ENCODE measurements around the gene MYORG. TPM values are rescaled to one million over a fixed set of nuclear protein-coding genes. Genes with fewer than 3 reads are reported as not detected.

Gene MYORG
- total RNA-seq (1 to 10 TPM in 3 of 5 donors, under 1 TPM in 2; 0.72 to 2.3 (median 1.6) TPM), total RNA-seq (0.63 to 3.8 (median 1.8) reads per million in 29 experiments)
- total RNA-seq (2013), result 0.66 TPM

- peaks cover 10 to 47% of the 10 kb centered on the region in 2 experiments for H3K4me1 ChIP-seq (ENCODE audit: control insufficient read depth in 1 of 2, extremely low read depth in 1 of 2, insufficient read depth in 2 of 2, low read length in 2 of 2)
- ChIA-PET POLR2A (interaction anchor here in 1 of 2 donors (0.6 kb wide), 2 partner anchors 738 to 1022 kb away, joined by 4 read pairs; no protein-coding TSS in a partner anchor), CTCF (interaction anchor here (0.5 to 3.6 kb wide), 12 partner anchors 27 to 612 kb away, joined by 3 to 21 read pairs (median 4); partner anchors contain the start of gene DCTN3 (in 1 of the 2))
- Mint-ChIP-seq H3K27me3 (no peaks in the 10 kb centered on the region), H3K4me3 (peak within 1 kb of the TSS; percentile 89 to 94 (median 90)), H3K4me1 (peaks cover 41 to 52% (median 48%) of the 10 kb centered on the region in 3 donors), H3K27ac (peak within 1 kb of the TSS; percentile 87 to 89), H3K9me3 (no peaks in the 10 kb centered on the region), H3K36me3 (no peaks in the 10 kb centered on the region)
- H3K4me3 ChIP-seq (ENCODE audit: control insufficient read depth in 1 of 2, extremely low read depth in 1 of 2, low read length in 1 of 2), result peak within 1 kb of the TSS; percentile 34 to 63
- H3K27ac ChIP-seq (ENCODE audit: low read length), result peak within 1 kb of the TSS; percentile 36
- WGBS (ENCODE audit: insufficient coverage), result under 1% methylated on average over 48 of the region's 54 CpGs
- peaks cover 0 to 3% of the 10 kb centered on the region in 2 experiments for H3K27me3 ChIP-seq (replicated peaks in 1 of 2; ENCODE audit: control insufficient read depth in 2 of 2, extremely low read depth in 1 of 2, insufficient read depth in 2 of 2, low read length in 1 of 2)
- DNase-seq, result peak; percentile 84 to 97 (median 92)
- peaks cover 0 to under 1% of the 10 kb centered on the region in 2 donors for H3K36me3 ChIP-seq (ENCODE audit: control insufficient read depth in 2 of 2, extremely low read depth in 1 of 2, insufficient read depth in 1 of 2, low read length in 1 of 2)
- peak; percentile 80 to 82 (median 80) for ATAC-seq (replicated peaks in 1 of 4)
- H3K9me3 ChIP-seq, result no peaks in the 10 kb centered on the region
Measured at GRCh38 chr9:34376596-34377403, at the start of gene MYORG. Gene MYORG, minus strand, starts transcription at chr9:34376898. Its CDS starts 3,955 bp downstream, at chr9:34372943.

- ATAC-seq (replicated peaks in 1 of 4), result no peak
- no peak overlapping the region for H3K4me3 Mint-ChIP-seq
- H3K27ac Mint-ChIP-seq, result no peak overlapping the region
- no peak overlapping the region for H3K27ac ChIP-seq (ENCODE audit: low read length)
- no peak overlapping the region for H3K4me3 ChIP-seq (ENCODE audit: control insufficient read depth in 1 of 2, extremely low read depth in 1 of 2, low read length in 1 of 2)
- 100% methylated on average over 3 of the region's 4 CpGs for WGBS (ENCODE audit: insufficient coverage)
- H3K27me3 ChIP-seq (replicated peaks in 1 of 2; ENCODE audit: control insufficient read depth in 2 of 2, extremely low read depth in 1 of 2, insufficient read depth in 2 of 2, low read length in 1 of 2), result no peaks in the 10 kb centered on the region
- no peaks in the 10 kb centered on the region for H3K27me3 Mint-ChIP-seq
- no peaks in the 10 kb centered on the region for H3K9me3 ChIP-seq
- ChIA-PET POLR2A (no interaction called here), CTCF (interaction anchor here in 1 of 2 donors (0.6 kb wide), 1 partner anchor 102 kb away, joined by 3 read pairs; no protein-coding TSS in a partner anchor)
- H3K36me3 Mint-ChIP-seq, result peaks cover 12% of the 10 kb centered on the region
- H3K9me3 Mint-ChIP-seq, result no peaks in the 10 kb centered on the region
- no peaks in the 10 kb centered on the region for H3K4me1 Mint-ChIP-seq
- no peaks in the 10 kb centered on the region for H3K4me1 ChIP-seq (ENCODE audit: control insufficient read depth in 1 of 2, extremely low read depth in 1 of 2, insufficient read depth in 2 of 2, low read length in 2 of 2)
- no peaks in the 10 kb centered on the region for H3K36me3 ChIP-seq (ENCODE audit: control insufficient read depth in 2 of 2, extremely low read depth in 1 of 2, insufficient read depth in 1 of 2, low read length in 1 of 2)
- no peak for DNase-seq
Measured at GRCh38 chr9:34419716-34420504, 43.2 kb upstream of the MYORG start.

- Histone ChIP-seq H3K4me3 (ENCODE audit: control insufficient read depth in 1 of 2, extremely low read depth in 1 of 2, low read length in 1 of 2) (no peak overlapping the region), H3K27ac (ENCODE audit: low read length) (no peak overlapping the region), H3K36me3 (ENCODE audit: control insufficient read depth in 2 of 2, extremely low read depth in 1 of 2, insufficient read depth in 1 of 2, low read length in 1 of 2) (no peaks in the 10 kb centered on the region), H3K27me3 (replicated peaks in 1 of 2; ENCODE audit: control insufficient read depth in 2 of 2, extremely low read depth in 1 of 2, insufficient read depth in 2 of 2, low read length in 1 of 2) (no peaks in the 10 kb centered on the region), H3K4me1 (ENCODE audit: control insufficient read depth in 1 of 2, extremely low read depth in 1 of 2, insufficient read depth in 2 of 2, low read length in 2 of 2) (no peaks in the 10 kb centered on the region), H3K9me3 (no peaks in the 10 kb centered on the region)
- Mint-ChIP-seq H3K27ac (no peak overlapping the region), H3K9me3 (no peaks in the 10 kb centered on the region), H3K4me3 (no peak overlapping the region), H3K27me3 (no peaks in the 10 kb centered on the region), H3K4me1 (no peaks in the 10 kb centered on the region), H3K36me3 (peaks cover 5% of the 10 kb centered on the region)
- ATAC-seq (replicated peaks in 1 of 4) (no peak), DNase-seq (no peak)
- ChIA-PET CTCF (interaction anchor here in 1 of 2 donors (0.7 to 2.2 kb wide), 3 partner anchors 14 to 1594 kb away, joined by 3 to 9 read pairs (median 6); no protein-coding TSS in a partner anchor), POLR2A (interaction anchor here in 1 of 2 donors (0.7 kb wide), 1 partner anchor 665 kb away, joined by 3 read pairs; no protein-coding TSS in a partner anchor)
- WGBS (ENCODE audit: insufficient coverage), result no CpG with 5 or more reads among the region's 3 CpGs
Measured at GRCh38 chr9:34417734-34418133, 41.0 kb upstream of the MYORG start.

GRCh38 chr9:34413231-34413852, 36.6 kb upstream of the MYORG start:
- H3K27ac Mint-ChIP-seq, result no peak overlapping the region
- ATAC-seq (replicated peaks in 1 of 4), result no peak
- H3K27me3 Mint-ChIP-seq, result no peaks in the 10 kb centered on the region
- no peak overlapping the region for H3K4me3 Mint-ChIP-seq
- H3K27ac ChIP-seq (ENCODE audit: low read length), result no peak overlapping the region
- ChIA-PET CTCF (interaction anchor here in 1 of 2 donors (0.6 kb wide), 1 partner anchor 20 kb away, joined by 14 read pairs; no protein-coding TSS in a partner anchor), POLR2A (interaction anchor here in 1 of 2 donors (0.6 kb wide), 1 partner anchor 1025 kb away, joined by 3 read pairs; no protein-coding TSS in a partner anchor)
- WGBS (ENCODE audit: insufficient coverage), result 8% methylated on average over 1 of the region's 6 CpGs
- no peaks in the 10 kb centered on the region for H3K9me3 ChIP-seq
- peak in 17 of 35 experiments; percentile 7 to 34 (median 12) for DNase-seq
- peaks cover 5% of the 10 kb centered on the region for H3K36me3 Mint-ChIP-seq
- no peak overlapping the region for H3K4me3 ChIP-seq (ENCODE audit: control insufficient read depth in 1 of 2, extremely low read depth in 1 of 2, low read length in 1 of 2)
- no peaks in the 10 kb centered on the region for H3K4me1 Mint-ChIP-seq
- H3K36me3 ChIP-seq (ENCODE audit: control insufficient read depth in 2 of 2, extremely low read depth in 1 of 2, insufficient read depth in 1 of 2, low read length in 1 of 2), result no peaks in the 10 kb centered on the region
- no peaks in the 10 kb centered on the region for H3K9me3 Mint-ChIP-seq
- no peaks in the 10 kb centered on the region for H3K4me1 ChIP-seq (ENCODE audit: control insufficient read depth in 1 of 2, extremely low read depth in 1 of 2, insufficient read depth in 2 of 2, low read length in 2 of 2)
- H3K27me3 ChIP-seq (replicated peaks in 1 of 2; ENCODE audit: control insufficient read depth in 2 of 2, extremely low read depth in 1 of 2, insufficient read depth in 2 of 2, low read length in 1 of 2), result no peaks in the 10 kb centered on the region

- Histone ChIP-seq H3K36me3 (ENCODE audit: control insufficient read depth in 2 of 2, extremely low read depth in 1 of 2, insufficient read depth in 1 of 2, low read length in 1 of 2) (no peaks in the 10 kb centered on the region), H3K4me3 (ENCODE audit: control insufficient read depth in 1 of 2, extremely low read depth in 1 of 2, low read length in 1 of 2) (no peak overlapping the region), H3K27ac (ENCODE audit: low read length) (no peak overlapping the region), H3K27me3 (replicated peaks in 1 of 2; ENCODE audit: control insufficient read depth in 2 of 2, extremely low read depth in 1 of 2, insufficient read depth in 2 of 2, low read length in 1 of 2) (no peaks in the 10 kb centered on the region), H3K9me3 (no peaks in the 10 kb centered on the region), H3K4me1 (ENCODE audit: control insufficient read depth in 1 of 2, extremely low read depth in 1 of 2, insufficient read depth in 2 of 2, low read length in 2 of 2) (no peaks in the 10 kb centered on the region)
- no peaks in the 10 kb centered on the region for H3K4me1 Mint-ChIP-seq
- H3K36me3 Mint-ChIP-seq, result peaks cover 5% of the 10 kb centered on the region
- 60% methylated on average over 1 of the region's 1 CpG for WGBS (ENCODE audit: insufficient coverage)
- no peak overlapping the region for H3K27ac Mint-ChIP-seq
- H3K9me3 Mint-ChIP-seq, result no peaks in the 10 kb centered on the region
- ATAC-seq (replicated peaks in 1 of 4), result no peak
- H3K27me3 Mint-ChIP-seq, result no peaks in the 10 kb centered on the region
- DNase-seq, result no peak
- CTCF ChIA-PET, result no interaction called here
- POLR2A ChIA-PET, result interaction anchor here in 1 of 2 donors (0.6 kb wide), 1 partner anchor 142 kb away, joined by 7 read pairs; no protein-coding TSS in a partner anchor
- no peak overlapping the region for H3K4me3 Mint-ChIP-seq
Measured at GRCh38 chr9:34412336-34412735, 35.6 kb upstream of the MYORG start.

GRCh38 chr9:34409154-34409553, 32.5 kb upstream of the MYORG start:
- no peaks in the 10 kb centered on the region for H3K4me1 Mint-ChIP-seq
- ChIA-PET POLR2A (no interaction called here), CTCF (no interaction called here)
- Histone ChIP-seq H3K27me3 (replicated peaks in 1 of 2; ENCODE audit: control insufficient read depth in 2 of 2, extremely low read depth in 1 of 2, insufficient read depth in 2 of 2, low read length in 1 of 2) (no peaks in the 10 kb centered on the region), H3K27ac (ENCODE audit: low read length) (no peak overlapping the region), H3K4me1 (ENCODE audit: control insufficient read depth in 1 of 2, extremely low read depth in 1 of 2, insufficient read depth in 2 of 2, low read length in 2 of 2) (no peaks in the 10 kb centered on the region), H3K36me3 (ENCODE audit: control insufficient read depth in 2 of 2, extremely low read depth in 1 of 2, insufficient read depth in 1 of 2, low read length in 1 of 2) (no peaks in the 10 kb centered on the region), H3K4me3 (ENCODE audit: control insufficient read depth in 1 of 2, extremely low read depth in 1 of 2, low read length in 1 of 2) (no peak overlapping the region), H3K9me3 (no peaks in the 10 kb centered on the region)
- no peaks in the 10 kb centered on the region for H3K9me3 Mint-ChIP-seq
- ATAC-seq (replicated peaks in 1 of 4) (no peak), DNase-seq (no peak)
- no CpG with 5 or more reads among the region's 2 CpGs for WGBS (ENCODE audit: insufficient coverage)
- H3K4me3 Mint-ChIP-seq, result no peak overlapping the region
- H3K27me3 Mint-ChIP-seq, result no peaks in the 10 kb centered on the region
- peaks cover 3% of the 10 kb centered on the region for H3K36me3 Mint-ChIP-seq
- H3K27ac Mint-ChIP-seq, result no peak overlapping the region

Data from T-cell (primary cell).